Measurements from ENCODE around the gene HYLS1.
"Not testable (repeated sequence)": the region's sequence is repeated elsewhere in the genome, so short reads cannot be mapped to it uniquely, and the experiment has no call there.

Gene HYLS1, protein sequence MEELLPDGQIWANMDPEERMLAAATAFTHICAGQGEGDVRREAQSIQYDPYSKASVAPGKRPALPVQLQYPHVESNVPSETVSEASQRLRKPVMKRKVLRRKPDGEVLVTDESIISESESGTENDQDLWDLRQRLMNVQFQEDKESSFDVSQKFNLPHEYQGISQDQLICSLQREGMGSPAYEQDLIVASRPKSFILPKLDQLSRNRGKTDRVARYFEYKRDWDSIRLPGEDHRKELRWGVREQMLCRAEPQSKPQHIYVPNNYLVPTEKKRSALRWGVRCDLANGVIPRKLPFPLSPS

DNA sequence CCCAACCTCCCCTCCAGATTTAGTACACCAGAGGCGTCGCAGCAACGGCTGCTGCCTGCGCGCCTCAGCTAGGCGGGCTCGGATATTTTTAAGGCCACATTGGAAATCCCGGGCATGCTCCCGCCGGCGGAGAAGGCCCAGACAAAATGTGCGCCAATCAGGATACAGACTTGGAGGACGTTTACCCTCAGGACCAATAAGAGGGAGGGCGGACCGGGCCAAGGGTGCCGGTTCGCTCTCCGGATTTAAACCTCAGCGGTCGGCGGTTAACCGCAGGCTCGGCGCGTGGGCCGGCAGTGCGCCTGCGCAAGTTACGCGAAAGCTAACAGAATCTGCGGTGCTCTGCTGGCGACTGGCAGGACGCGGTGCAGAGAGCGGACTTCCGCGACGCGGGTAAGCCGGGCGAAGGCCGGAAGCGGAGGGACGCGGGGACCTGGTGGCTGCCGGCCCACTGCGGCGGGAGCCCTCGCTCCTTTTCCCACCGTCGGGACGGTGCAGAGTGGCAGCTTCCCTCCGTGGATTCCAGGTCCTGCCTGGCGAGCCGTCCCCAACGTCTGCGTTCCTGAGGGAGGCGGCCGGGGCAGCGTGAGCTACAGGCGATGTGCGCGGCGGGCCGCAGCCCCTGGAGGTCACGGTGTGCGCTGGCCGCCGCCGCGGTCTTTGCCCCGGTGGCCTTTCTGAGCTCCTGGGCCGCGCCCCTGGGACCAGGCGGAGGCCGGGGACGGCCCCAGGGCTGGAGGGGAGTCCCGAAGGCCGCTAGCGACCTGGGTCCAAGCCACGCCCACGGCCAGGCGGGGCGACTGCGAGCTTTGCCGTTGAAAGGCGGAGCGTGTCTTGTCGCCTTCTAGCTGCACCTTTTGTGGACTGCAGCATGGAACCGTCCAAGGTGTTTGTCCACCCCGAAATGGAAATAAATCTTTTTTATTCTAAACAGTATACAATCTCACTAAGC lies at the start of gene HYLS1:
Gene HYLS1 (plus strand): TSS at position 296 of the 952 bp plus-strand sequence. CDS start 11,701 bp downstream, outside the sequence.
- DNase-seq: peak; percentile 93
- in situ Hi-C loops (cut with MboI; ENCODE audit: low pct_unique_long_range_greater_than_20kb, low sequenced_read_pairs): no loop called here

DNA sequence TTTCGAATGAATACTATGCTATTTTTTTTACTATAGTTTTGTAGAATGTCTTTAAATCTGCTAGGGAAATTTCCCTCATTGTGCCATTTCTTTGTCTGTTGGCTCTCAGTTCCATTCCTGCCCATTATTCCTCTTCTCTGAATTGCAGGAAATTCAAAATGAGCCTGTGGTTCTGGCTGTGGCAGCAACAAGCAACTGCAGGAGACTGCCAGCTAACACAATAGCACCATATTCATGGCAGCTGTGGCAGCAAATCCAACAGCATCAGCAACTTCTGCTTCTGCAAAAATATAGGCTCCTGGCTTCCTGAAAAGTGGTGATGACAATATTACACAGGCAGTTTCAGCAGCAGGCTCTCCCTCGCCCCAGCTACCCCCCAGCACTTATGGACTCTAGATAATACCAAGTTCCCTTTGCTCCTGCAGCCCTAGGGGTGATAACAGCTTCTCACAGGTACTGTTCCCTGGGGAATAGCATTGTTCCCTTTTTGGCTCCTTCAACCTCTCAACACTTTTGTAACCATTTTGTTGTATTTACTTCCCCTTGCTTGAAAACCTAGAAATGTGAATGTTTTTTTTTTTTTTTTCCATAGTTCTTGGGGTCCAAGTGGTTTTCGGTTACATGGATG lies 45.0 kb upstream of the HYLS1 start:
- DNase-seq: peak; percentile 16
- in situ Hi-C loops (cut with MboI; ENCODE audit: low pct_unique_long_range_greater_than_20kb, low sequenced_read_pairs): no loop called here

DNA sequence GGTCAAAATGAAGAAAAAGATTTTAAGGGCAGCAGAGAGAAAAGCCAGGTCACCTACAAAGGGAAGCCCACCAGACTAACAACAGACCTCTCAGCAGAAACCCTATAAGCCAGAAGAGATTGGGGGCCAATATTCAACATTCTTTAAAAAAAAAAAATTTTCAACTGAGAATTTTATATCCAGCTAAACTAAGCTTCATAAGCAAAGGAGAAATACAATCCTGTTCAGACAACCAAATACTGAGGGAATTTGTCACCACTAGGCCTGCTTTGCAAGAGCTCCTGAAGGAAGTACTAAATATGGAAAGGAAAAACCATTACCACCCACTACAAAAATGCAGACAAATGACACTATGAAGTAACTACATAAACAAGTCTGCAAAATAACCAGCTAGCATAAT lies 41.3 kb upstream of the HYLS1 start:
- no peak for DNase-seq
- in situ Hi-C loops (cut with MboI; ENCODE audit: low pct_unique_long_range_greater_than_20kb, low sequenced_read_pairs): no loop called here

DNA sequence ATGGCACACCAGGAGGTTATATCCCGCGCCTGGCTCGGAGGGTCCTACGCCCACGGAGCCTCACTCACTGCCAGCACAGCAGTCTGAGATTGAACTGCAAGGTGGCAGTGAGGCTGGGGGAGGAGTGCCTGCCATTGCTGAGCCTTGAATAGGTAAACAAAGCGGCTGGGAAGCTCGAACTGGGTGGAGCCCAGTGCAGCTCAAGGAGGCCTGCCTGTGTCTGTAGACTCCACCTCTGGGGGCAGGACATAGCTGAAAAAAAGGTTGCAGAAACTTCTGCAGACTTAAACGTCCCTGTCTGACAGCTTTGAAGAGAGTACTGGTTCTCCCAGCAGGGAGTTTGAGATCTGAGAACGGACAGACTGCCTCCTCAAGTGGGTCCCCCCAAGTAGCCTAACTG lies 29.8 kb upstream of the HYLS1 start:
- in situ Hi-C loops (cut with MboI; ENCODE audit: low pct_unique_long_range_greater_than_20kb, low sequenced_read_pairs); DNase-seq: not testable (repeated sequence)

DNA sequence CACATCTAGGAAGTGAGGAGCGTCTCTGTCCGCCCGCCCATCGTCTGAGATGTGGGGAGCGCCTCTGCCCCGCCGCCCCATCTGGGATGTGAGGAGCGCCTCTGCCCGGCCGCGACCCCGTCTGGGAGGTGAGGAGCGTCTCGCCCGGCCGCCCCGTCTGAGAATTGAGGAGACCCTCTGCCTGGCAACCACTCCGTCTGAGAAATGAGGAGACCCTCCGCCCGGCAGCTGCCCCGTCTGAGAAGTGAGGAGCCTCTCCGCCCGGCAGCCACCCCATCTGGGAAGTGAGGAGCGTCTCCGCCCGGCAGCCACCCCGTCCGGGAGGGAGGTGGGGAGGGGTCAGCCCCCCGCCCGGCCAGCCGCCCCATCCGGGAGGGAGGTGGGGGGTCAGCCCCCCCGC lies 24.7 kb upstream of the HYLS1 start:
- in situ Hi-C loops (cut with MboI; ENCODE audit: low pct_unique_long_range_greater_than_20kb, low sequenced_read_pairs): not testable (repeated sequence)

DNA sequence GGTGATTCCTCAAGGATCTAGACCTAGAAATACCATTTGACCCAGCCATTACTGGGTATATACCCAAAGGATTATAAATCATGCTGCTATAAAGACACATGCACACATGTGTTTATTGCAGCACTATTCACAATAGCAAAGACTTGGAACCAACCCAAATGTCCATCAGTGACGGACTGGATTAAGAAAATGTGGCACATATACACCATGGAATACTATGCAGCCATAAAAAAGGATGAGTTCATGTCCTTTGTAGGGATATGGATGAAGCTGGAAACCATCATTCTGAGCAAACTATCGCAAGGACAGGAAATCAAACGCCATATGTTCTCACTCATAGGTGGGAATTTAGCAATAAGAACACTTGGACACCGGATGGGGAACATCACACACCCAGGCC lies 22.1 kb upstream of the HYLS1 start:
- DNase-seq; in situ Hi-C loops (cut with MboI; ENCODE audit: low pct_unique_long_range_greater_than_20kb, low sequenced_read_pairs): not testable (repeated sequence)

More for the DNA sequence above, 24.7 kb upstream of the HYLS1 start:
- not testable (repeated sequence) for DNase-seq

DNA sequence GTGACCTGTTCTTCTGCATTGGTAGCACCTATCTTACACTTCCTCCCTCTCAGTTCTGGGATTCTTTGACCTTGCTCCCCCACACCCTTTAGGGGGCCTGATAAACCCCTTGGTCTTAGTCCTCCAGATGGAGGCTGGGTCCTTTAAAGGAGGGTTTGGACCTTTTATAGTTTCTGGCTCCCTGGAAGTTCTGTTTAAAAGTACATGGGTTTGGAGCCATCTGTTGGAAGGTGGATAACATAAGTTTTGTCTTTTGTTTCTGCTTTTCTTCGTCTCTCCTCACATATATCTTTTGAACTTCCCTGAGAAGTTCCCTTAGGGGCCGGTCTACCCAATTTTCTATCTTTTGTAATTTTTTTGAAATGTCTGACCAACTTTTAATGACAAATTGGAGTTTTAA lies 17.9 kb upstream of the HYLS1 start:
- in situ Hi-C loops (cut with MboI; ENCODE audit: low pct_unique_long_range_greater_than_20kb, low sequenced_read_pairs): no loop called here

DNA sequence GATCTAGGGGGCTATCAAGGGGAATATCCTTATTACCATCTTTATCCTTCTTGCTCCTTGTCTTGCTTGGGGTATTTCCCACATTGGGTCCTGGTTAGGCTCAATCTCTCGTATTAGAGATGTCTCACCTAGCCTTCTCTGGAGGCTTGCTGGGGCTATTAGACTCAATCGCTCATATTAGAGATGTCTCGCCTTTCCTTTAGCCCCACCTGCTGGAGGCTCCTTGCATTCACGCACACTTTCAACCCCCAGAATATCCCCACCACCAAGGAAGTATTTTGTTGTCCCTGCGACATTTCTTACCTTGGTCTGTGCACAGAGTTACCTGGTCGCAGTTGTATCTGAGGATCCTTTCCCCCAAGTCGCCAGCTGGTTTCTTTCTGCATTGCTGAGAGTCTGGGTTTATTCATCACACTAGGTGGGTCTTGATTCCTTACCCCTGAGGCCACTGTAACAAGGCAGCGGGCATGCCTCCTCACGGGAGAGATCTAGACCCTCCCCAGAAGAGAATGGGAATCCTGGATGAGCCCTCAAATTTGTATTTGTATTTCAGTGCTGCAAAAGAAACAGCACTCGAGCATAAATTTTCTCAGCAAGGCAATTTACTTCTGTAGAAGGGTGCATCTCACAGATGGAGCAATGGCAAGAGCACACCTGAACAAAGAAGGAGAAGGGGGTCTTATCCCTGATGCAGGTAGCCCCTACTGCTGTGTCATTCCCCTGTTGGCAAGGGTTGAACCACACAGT lies 15.9 kb upstream of the HYLS1 start:
- in situ Hi-C loops (cut with MboI; ENCODE audit: low pct_unique_long_range_greater_than_20kb, low sequenced_read_pairs): no loop called here
- DNase-seq: peak; percentile 50

More for the DNA sequence above, 17.9 kb upstream of the HYLS1 start:
- DNase-seq: no peak

DNA sequence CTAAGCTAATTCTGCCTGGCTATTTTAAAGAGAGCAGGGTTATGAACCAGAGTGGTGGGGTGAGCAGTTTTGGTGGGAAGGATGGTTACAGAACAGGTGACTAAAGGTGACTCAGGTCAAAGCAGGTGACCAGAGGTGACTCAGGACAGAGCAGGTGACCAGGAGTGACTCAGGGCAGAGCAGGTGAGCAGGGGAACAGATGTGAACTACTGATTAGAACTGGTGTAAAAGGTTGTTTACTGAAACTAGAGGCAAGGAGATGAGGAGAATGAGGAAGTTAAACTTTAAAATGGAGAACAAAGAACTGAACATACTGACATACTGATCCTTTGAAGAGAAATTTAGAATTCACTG lies 15.4 kb upstream of the HYLS1 start:
- in situ Hi-C loops (cut with MboI; ENCODE audit: low pct_unique_long_range_greater_than_20kb, low sequenced_read_pairs): no loop called here
- no peak for DNase-seq

DNA sequence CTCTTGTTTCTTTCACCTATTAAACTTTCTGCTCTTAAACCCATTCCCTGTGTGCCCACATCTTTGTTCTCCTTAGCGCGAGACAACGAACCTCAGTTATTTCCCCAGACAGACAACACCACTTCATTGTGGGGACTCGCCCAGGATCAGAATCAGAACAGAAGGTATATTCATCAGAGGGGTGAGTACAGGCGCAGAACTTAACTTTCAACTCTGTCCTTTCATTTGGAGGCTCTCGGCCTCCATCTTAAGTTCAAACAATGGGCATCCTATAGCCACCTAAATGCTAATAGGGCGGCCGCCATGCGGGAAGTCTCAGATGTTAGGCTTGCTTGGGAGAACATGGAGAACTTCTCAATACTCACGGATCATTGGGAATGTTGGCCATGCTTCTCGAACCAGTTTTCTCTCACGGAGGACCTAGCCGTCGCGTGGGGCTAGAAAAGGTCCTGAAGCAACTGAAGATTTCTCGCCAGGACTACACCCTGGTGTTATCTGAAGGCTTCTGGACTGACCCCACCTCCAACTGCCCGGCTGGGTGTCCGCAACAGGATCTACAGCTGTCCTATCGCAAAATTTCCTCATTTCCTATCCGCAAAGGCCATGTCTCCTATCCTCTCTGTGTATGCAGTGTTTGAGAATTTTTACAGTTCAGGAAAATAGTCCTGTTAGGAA lies 13.4 kb upstream of the HYLS1 start:
- no peak for DNase-seq
- in situ Hi-C loops (cut with MboI; ENCODE audit: low pct_unique_long_range_greater_than_20kb, low sequenced_read_pairs): no loop called here

DNA sequence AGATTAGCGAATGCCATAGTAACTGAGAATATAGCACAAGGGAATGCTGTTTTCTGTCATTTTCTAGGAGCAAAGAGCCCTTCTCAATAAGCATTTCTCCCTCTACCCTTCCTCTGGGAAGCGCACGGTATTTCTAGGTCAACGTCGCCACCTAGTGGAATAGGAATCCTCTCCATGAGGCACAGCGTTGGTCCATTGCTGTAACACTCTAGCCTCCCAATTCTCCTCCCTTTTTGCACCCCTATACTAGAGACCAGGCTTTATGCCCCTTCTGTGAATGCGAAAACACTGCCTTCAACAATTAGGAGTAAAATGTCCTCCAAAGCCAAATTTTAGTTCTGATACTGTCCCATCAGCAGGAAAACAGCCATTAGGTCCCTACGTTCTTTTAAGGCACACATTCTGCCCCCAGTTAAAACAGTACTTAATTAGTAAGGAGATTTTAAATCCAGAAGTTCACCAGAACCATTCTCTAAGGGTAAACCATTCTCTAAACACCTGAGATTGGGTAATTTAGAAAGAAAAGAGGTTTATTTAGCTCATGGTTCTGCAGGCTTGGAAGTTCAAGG lies 12.8 kb upstream of the HYLS1 start:
- in situ Hi-C loops (cut with MboI; ENCODE audit: low pct_unique_long_range_greater_than_20kb, low sequenced_read_pairs): no loop called here

DNA sequence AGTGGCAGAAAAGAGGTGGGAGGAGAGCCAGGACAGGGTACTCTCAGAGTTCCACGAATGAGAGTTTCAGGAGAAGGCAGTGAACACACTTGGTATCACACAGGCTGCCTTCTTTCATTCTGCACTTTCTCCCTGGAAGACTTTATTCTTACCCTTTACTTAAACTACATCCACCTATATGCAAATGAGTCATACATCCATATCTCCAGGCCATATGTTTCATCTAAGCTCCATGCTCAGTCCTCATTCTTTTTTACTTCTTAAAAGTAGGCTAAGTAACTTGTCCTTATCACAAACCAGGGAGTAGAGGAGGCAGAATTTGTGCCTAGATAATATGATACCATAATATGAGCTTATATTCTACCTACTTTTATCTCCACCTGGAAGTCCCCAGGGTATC lies 6.2 kb upstream of the HYLS1 start:
- DNase-seq: no peak
- in situ Hi-C loops (cut with MboI; ENCODE audit: low pct_unique_long_range_greater_than_20kb, low sequenced_read_pairs): no loop called here

More for the DNA sequence above, 12.8 kb upstream of the HYLS1 start:
- DNase-seq: peak; percentile 62

DNA sequence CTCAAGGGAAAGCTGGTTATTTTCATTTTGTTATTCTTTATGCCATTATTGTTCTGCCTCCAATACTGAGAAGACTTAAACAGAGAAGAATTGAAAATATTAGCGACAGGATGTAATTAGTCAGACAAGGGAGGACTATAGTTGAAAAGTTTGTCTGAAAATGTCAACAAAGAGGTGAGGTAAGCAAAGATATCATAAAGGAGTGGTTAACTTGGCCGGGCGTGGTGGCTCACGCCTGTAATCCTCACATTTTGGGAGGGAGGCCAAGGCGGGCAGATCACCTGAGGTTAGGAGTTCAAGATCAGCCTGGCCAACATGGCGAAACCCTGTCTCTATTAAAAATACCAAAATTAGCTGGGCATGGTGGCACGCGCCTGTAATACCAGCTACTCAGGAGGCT lies 4.1 kb upstream of the HYLS1 start:
- in situ Hi-C loops (cut with MboI; ENCODE audit: low pct_unique_long_range_greater_than_20kb, low sequenced_read_pairs): no loop called here
- DNase-seq: no peak

DNA sequence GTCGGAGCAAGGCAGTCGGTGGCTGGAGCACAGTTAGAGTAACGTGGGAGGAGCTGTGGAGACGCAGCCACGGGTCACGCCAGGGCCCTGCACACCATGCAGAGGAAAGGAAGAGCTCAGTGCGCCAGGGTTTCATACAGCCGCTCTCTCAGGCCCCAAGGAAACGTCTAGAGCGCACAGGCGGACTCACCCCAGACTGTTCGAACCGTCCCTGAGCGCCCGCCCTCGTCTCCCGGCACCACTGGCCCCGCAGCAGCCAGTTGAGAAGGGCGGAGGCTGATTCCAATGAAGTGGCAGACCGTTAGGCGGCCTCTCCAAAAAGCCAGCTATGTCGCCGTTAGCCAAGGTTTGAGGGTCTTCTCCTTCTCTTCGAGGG lies 483 bp upstream of the HYLS1 start:
- no peak for DNase-seq
- in situ Hi-C loops (cut with MboI; ENCODE audit: low pct_unique_long_range_greater_than_20kb, low sequenced_read_pairs): no loop called here

DNA sequence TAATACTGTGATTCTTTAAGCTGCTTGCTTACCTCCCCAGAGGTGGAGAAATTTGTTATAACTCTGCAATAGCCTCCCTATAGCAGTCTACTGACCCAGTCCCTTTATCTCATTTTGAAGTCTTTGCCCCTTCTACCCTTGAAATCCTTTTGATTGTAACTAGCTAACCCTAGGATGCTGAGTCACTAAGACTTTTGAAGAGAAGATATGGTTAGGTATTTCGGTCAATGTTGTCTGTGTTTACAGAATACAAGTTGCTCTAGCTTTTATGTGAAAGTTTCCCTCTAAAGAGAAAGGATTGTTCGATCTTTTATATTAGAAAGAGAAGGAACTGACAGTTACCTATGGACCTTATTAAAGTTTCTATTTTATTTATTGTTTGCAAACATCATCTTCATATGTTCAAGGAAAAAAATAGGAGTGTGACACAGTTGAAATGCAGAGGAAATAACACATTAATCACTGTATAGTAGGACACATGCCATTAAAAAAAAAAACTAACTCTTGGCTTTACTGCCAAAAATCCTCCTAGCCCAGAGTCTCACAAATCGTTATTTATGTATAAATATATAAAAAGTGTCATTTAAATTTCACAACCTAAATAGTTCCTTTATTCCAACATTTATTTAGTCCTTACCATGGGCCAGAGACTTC lies 3.1 kb downstream of the HYLS1 start:
- in situ Hi-C loops (cut with MboI; ENCODE audit: low pct_unique_long_range_greater_than_20kb, low sequenced_read_pairs): no loop called here
- no peak for DNase-seq

DNA sequence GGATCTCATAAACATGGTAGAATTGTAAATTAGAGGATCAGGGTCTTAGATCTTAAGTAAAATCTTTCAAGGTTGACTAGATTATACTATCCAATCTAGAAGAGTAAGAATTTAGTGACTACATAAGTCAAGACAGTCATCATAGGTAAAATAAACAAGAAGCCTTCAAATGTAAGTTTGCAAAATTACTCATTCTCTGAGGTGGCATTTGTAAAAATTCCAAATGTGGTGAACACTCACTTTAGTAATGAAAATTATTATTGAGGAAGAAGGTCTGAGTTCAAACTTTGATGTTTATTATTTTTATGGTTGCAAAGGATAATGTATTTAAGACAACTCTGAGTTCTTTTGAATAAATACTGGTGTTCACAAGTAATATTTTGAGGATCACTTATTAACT lies 4.6 kb downstream of the HYLS1 start:
- in situ Hi-C loops (cut with MboI; ENCODE audit: low pct_unique_long_range_greater_than_20kb, low sequenced_read_pairs): no loop called here
- DNase-seq: no peak

DNA sequence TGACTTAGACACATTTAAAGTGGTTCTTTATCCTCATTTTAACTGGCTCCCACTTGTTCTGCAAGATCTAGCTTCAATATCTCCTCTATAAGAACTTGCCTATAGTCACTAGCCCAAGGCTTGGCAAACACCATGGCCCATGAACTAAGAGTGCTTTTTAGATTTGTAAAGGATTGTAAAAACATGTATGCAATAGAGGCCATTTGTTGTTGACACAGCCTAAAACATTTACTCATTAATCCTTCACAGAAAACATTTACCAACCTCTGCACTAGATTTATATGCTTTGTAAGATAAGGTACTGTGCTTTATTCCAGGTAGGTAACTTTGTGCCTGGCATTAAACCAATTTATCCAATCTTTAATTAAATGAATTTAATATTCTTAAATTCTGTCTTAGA lies 5.5 kb downstream of the HYLS1 start:
- no peak for DNase-seq
- in situ Hi-C loops (cut with MboI; ENCODE audit: low pct_unique_long_range_greater_than_20kb, low sequenced_read_pairs): no loop called here

DNA sequence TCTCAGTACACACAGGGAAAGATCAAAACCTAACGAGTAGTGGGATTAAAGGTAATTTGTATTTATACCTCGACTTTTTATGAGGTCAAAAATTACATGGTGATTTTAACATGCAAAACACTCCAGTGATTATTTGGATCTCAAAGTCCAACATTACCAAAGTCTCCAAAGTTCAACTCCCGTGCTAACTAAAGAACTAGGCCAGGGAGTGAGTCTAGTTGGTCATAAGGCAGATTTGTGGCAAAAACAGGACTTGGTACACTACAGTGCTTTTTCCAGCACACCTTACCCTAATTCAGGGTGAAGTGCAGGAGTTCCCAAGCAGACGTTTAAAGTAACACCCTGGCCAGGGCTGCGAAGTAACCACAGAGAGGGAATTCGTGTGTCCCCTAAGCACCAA lies 14.4 kb downstream of the HYLS1 start:
- no peak for DNase-seq
- in situ Hi-C loops (cut with MboI; ENCODE audit: low pct_unique_long_range_greater_than_20kb, low sequenced_read_pairs): no loop called here
